Measurements from ENCODE around the gene UBTD2.
"Not testable (repeated sequence)": the region's sequence is repeated elsewhere in the genome, so short reads cannot be mapped to it uniquely, and the experiment has no call there.

The UBTD2 gene

GRCh38 chr5:172293054-172293744 is 9.6 kb upstream of the UBTD2 start (continued):
- TF ChIP-seq ZNF660 (tag by site-specific recombination; IDR thresholded peaks at IDR 0.05) (0 out of 2 replicates have a peak, but pooled peaks have one; percentile 50), ZBTB7A (tag by site-specific recombination; IDR thresholded peaks at IDR 0.05; ENCODE audit: low read depth) (no peak), ZBTB6 (tag by site-specific recombination; IDR thresholded peaks at IDR 0.05) (0 out of 2 replicates have a peak, but pooled peaks have one; percentile 63), CTCF (tag by site-specific recombination; IDR thresholded peaks at IDR 0.05) (peak; percentile 85), ZBTB8A (tag by site-specific recombination; IDR thresholded peaks at IDR 0.05) (peak; percentile 21; the same call in 1 of the 2 replicates), ZIC2 (tag by site-specific recombination; IDR thresholded peaks at IDR 0.05) (0 out of 2 replicates have a peak, but pooled peaks have one; percentile 26), SCRT1 (tag by site-specific recombination; IDR thresholded peaks at IDR 0.05; ENCODE audit: borderline replicate concordance) (no peak)

- CTCF ChIA-PET, result interaction anchor here (0.6 to 3.7 kb wide), 9 partner anchors 8 to 935 kb away, joined by 3 to 19 read pairs (median 3); partner anchors contain the start of genes STK10 and UBTD2
- H3K4me3 ChIP-seq (ENCODE audit: low read depth, low read length); H3K4me1 ChIP-seq (ENCODE audit: control insufficient read depth, insufficient read depth, low read length); H3K36me3 ChIP-seq (ENCODE audit: control insufficient read depth in 2 of 2, insufficient read depth in 1 of 2, low read length in 2 of 2); H3K9me3 ChIP-seq (ENCODE audit: control insufficient read depth, insufficient read depth, low read depth, low read length); POLR2A ChIA-PET; H3K27ac ChIP-seq (ENCODE audit: extremely low read depth, low read depth, low read length): not testable (repeated sequence)
- peak; percentile 80 for TF ChIP-seq EGR2 (tag by site-specific recombination; IDR thresholded peaks at IDR 0.05; ENCODE audit: low read depth)
- TF ChIP-seq PRDM10 (tag by site-specific recombination; IDR thresholded peaks at IDR 0.05), result 0 out of 2 replicates have a peak, but pooled peaks have one; percentile 47
- TF ChIP-seq ZFHX2 (tag by site-specific recombination; conservative IDR thresholded peaks at IDR 0.05), result peak; percentile 71
- peak; percentile 28; the same call in 1 of the 2 replicates for TF ChIP-seq ZNF398 (tag by site-specific recombination; IDR thresholded peaks at IDR 0.05)
- 0 out of 2 replicates have a peak, but pooled peaks have one; percentile 37 for TF ChIP-seq ZBTB10 (tag by site-specific recombination; IDR thresholded peaks at IDR 0.05)
Observed at GRCh38 chr5:172291837-172292236, 8.3 kb upstream of the UBTD2 start.
